AG08395 (cell line): ENCODE measurements around the gene ASB11.
"Not testable (repeated sequence)": the region's sequence is repeated elsewhere in the genome, so short reads cannot be mapped to it uniquely, and the experiment has no call there.

Experiments
- DNase-seq: peaks from one replicate; pipeline ENCODE4 v3.0.0; 2012; ENCODE audit warnings: mixed read lengths, low spot score

ASB11 gene

DNA sequence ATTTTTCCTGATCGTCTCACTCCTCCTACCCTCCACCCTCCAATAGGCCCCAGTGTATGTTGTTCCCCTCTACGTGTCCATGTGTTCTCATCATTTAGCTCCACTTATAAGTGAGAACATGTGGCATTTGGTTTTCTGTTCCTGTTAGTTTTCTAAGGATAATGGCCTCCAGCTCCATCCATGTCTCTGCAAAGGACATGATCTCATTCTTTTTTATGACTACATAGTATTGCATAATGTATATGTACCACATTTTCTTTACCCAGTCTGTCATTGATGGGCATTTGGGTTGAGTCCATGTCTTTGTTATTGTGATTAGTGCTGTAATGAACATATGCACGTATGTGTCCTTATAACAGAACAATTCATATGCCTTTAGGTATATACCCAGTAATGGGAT lies 9.5 kb downstream of the ASB11 start:
- not testable (repeated sequence) for DNase-seq

DNA sequence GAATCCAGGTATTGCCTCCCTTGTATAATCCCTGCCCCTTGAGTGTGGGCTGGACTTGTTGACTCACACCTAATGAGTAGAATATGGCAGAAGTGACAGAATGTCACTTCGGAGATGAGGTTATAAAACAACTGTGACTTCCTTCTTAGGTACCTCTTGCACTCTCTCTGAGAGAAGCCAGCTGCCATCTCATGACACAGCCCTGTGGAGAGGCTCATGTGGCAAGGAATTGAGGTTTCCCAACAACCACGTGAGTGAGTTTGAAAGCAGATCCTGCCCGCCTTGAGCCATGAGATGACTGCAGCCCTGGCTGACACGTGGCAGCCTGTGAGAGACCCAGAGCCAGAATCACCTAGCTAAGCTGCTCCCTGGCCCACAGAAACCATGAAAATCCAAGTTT lies 13.5 kb downstream of the ASB11 start:
- DNase-seq: no peak

GRCh38 chrX:15299941-15300851 lies 15.2 kb downstream of the ASB11 start:
- peak; percentile 46 for DNase-seq

GRCh38 chrX:15298780-15299179 lies 16.7 kb downstream of the ASB11 start:
- DNase-seq: no peak

DNA sequence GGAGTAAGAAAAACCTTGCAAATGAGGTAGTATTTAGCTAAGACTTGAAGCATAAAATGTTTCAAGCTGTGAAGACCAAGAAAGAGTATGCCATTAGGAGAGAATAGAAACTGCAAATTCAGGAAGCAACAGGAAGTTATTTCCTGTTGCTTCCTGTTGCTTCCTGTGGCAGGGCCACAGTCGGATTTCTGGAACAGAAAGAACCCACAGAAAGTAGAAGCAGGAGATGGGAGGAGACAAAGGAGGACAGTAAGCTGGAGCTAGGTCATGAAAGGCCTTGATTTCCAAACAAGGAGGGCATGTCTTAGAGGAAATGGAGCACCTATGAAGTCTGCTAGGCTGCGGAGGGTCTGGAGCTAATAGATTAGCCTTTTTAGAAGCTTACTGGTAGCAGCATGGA lies 17.2 kb downstream of the ASB11 start:
- no peak for DNase-seq

GRCh38 chrX:15293451-15293850 lies 22.0 kb downstream of the ASB11 start:
- no peak for DNase-seq

- no peak for DNase-seq
Observed at GRCh38 chrX:15292861-15293260, 22.6 kb downstream of the ASB11 start.

DNA sequence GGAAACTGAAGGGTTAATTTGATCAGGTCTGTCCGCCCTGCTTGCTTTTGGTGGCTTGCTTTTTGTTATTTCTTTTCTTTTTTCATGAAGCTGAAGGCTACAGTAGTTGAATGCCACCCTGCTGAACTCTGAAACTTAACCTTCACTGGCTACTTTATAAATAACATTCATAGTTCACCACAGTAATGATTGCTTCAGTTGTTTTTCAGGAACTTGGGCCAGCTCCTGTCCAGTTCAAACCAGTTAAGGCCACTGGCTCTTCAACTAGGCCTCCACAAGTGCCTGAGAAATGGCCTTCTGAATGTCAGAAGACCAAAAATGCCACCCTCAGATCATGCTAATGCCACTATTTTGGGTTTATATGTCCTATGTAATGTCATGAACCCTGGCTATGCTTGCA lies 37.8 kb downstream of the ASB11 start:
- no peak for DNase-seq

- DNase-seq: no peak
Observed at GRCh38 chrX:15274946-15275345, 40.5 kb downstream of the ASB11 start.

DNA sequence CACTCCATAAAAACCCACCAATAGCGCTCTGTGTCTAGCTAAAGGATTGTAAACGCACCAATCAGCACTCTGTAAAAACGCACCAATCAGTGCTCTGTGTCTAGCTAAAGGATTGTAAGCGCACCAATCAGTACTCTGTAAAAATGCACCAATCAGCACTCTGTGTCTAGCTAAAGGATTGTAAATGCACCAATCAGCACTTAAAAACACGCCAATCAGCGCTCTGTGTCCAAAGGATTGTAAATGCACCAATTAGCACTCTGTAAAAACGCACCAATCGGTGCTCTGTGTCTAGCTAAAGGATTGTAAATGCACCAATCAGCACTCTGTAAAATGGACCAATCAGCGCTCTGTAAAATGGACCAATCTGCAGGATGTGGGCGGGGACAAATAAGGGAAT lies 42.2 kb downstream of the ASB11 start:
- not testable (repeated sequence) for DNase-seq

GRCh38 chrX:15271757-15272156 lies 43.7 kb downstream of the ASB11 start:
- DNase-seq: no peak

- DNase-seq: peak; percentile 60
Observed at GRCh38 chrX:15269618-15270521, 45.6 kb downstream of the ASB11 start, which contains the start of gene ASB9. Gene ASB9, minus strand, starts transcription at chrX:15270083. Its CDS starts 209 bp downstream, at chrX:15269874.

DNA sequence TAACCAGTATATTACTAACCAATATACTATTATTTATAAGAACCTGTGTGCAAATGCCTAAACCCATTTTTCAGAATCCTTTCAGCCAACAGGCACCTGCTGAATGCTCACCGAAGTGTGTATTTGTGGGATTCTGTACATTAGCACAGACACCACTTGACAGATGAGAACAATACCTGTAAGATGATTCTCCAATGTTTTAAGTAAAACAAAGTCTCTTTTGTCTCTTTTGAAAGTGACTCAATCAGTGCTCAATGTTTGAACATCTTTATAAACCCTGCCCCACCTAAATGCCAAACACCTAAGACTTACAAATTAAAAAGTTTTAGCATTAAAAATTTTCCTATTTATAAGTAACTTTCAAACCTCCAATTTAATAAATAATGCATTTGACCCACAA lies 46.3 kb downstream of the ASB11 start:
- DNase-seq: no peak

DNA sequence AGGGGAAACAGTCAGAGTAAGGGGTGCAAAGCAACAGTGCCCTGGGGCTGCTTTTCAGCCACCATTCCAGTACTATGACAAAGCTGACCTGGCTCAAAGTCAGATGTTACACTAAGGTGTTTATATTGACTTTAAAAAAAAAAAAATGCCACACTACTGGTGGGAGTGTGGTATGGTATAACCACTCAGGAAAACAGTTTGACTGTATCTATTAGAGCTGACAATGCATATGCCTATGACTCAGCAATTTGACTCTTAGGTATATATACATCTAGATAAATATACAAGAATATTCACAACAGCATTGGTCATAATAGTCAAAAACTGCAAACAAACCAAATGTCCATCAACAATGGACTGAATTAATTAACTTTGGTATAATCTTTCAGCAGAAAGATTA lies 60.6 kb downstream of the ASB11 start:
- DNase-seq: no peak

DNA sequence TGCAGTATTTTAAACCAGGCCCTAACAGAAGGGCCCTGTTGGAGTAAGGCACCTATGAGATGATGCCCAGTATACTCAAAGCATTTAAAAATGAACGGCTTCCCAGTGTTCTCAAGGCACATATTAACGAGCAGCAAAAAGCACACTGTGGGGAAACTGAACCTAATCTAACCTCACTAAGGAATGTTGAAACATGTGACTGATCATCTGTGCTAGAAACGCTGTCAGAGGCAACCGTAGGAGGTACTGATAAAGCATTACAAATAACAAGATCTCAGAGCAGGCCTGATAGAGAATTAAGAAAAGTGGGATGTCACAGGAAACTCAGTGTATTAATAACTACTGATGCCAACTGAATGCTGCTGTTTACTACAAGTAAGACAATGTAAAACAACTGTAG lies 69.5 kb downstream of the ASB11 start:
- no peak for DNase-seq

- DNase-seq: no peak
Observed at GRCh38 chrX:15244421-15244820, 71.0 kb downstream of the ASB11 start.

DNA sequence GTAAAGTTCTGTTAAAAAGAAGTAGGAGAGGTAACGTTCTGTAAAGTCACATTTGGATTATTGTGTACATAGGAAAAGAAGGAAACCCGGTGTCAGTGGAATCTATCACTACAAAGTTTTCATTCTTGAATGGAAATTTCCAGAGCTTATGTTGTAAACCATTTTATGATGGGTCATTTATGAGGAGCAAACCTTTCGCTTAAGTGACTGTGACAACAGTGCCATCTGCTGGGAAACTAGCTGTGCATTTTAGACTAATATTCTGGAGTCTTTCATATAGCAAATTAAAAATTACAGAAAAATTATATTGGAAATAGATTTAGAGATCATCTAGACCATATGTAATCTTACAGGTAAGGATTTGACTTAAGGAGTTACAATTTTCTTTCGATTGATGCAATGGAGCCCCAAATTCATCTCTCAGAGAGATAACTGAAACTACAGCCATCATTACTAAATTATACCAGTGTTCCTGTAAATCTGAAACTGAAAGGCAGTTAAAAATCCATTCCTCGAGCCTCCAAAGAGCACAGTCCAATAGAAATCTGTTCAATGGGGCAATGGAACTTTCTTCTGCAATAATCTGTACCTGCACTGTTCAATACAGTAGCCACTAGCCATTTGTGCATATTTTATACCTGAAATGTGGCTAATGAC lies 72.4 kb downstream of the ASB11 start:
- peak; percentile 60 for DNase-seq

DNA sequence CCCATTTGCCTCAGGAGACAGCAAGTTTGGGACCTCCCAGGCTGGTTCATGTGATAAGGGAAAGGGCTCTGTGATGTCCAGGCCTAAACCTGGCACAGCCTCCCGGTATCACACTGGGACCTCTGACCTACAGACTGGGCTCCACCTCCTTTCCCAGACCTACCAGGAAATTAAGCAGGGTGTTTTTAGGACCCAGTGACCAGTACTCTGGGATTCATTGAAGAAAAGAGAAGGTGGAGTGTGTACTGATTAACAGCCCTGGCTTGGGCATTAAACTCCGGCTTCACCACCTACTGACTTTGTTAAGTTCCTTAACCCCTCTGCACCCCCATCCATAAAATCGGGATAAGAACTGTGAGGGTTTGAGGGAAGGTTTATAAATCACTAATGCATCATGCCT lies 74.1 kb downstream of the ASB11 start:
- no peak for DNase-seq

- DNase-seq: no peak
Observed at GRCh38 chrX:15240414-15240813, 75.0 kb downstream of the ASB11 start.

DNA sequence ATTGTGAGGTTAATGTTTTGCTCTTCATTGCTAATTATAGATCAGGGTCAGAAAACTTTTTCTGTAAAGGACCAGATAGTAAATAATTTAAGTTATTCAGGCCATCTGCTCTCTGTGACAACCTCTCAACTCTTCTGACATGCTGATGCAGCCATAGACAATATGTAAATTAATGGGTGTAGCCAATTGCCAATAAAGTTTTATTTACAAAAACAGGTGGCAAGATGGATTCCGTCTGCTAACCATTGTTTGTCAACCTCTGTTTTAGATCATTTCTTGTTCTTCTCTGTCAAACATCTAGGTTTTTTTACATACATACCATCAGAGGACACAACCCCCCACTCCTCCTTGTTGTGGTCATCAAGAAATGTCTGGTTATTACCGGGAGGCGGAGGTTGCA lies 79.3 kb downstream of the ASB11 start:
- DNase-seq: no peak

DNA sequence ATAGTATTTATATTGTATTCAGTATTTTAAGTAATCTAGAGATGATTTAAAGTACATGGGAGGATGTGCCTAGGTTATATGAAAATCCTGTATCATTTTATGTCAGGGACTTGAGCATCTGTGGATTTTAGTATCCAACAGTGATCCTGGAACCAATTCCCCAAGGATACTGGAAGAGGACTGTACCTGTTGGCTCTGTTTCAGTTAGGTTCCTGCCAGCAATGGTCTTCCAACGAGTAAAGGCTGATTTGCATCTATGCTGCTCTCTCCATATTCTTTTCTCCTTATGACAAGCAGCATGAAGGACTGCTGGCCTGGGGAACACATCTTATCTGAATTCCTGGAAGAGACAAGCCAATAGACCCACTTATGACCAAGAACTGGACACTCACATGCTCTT lies 80.4 kb downstream of the ASB11 start:
- no peak for DNase-seq

GRCh38 chrX:15233416-15234015 lies 81.9 kb downstream of the ASB11 start:
- no peak for DNase-seq
